MCF 10A (cell line): ENCODE data around the gene AGRP. TPM values are rescaled to one million over a fixed set of nuclear protein-coding genes. Genes with fewer than 3 reads are reported as not detected.
A peak's percentile ranks its signal among the peaks of the same experiment; 100 is the strongest.

Source experiments
- BruUV-seq: library from RNA; stranded (reverse); fragments of 400-500 nt; replicated peaks from 2 replicates; lab custom pipeline; 2021; lab: Mats Ljungman, UMichigan
- CTCF ChIA-PET: fragments of 300-600 bp; sonication (Branson Sonifier 250); formaldehyde crosslinking; extraction: SDS; loops from one replicate; lab custom pipeline; 2021; ENCODE audit warnings: antibody characterized with exemption, inconsistent platforms; lab: Yijun Ruan, JAX
- POLR2A ChIA-PET: fragments of 300-600, 350-650 bp; sonication (Branson Sonifier 250); formaldehyde crosslinking; extraction: SDS; loops from one replicate; lab custom pipeline; 2020; ENCODE audit warnings: antibody characterized with exemption, inconsistent platforms; lab: Yijun Ruan, JAX
- DNase-seq: peaks from one replicate; pipeline ENCODE4 v3.0.0-alpha.2; 2018; ENCODE audit not compliant: unreplicated experiment
- H3K27ac Mint-ChIP-seq: one replicate; pipeline ENCODE4 v1.8.0; 2022; ENCODE audit warnings: mild to moderate bottlenecking, low read depth, mixed read lengths; ENCODE audit not compliant: unreplicated experiment
- H3K27me3 Mint-ChIP-seq: one replicate; pipeline ENCODE4 v1.8.0; 2022; ENCODE audit warnings: mixed read lengths; ENCODE audit not compliant: insufficient read depth, unreplicated experiment
- H3K36me3 Mint-ChIP-seq: one replicate; pipeline ENCODE4 v1.8.0; 2022; ENCODE audit warnings: mild to moderate bottlenecking, moderate library complexity, mixed read lengths; ENCODE audit not compliant: insufficient read depth, unreplicated experiment
- H3K4me1 Mint-ChIP-seq: one replicate; pipeline ENCODE4 v1.8.0; 2022; ENCODE audit warnings: mixed read lengths; ENCODE audit not compliant: insufficient read depth, unreplicated experiment
- H3K4me3 Mint-ChIP-seq: one replicate; pipeline ENCODE4 v1.8.0; 2022; ENCODE audit warnings: mild to moderate bottlenecking, moderate library complexity, mixed read lengths; ENCODE audit not compliant: unreplicated experiment
- H3K9me3 Mint-ChIP-seq: one replicate; pipeline ENCODE4 v1.8.0; 2022; ENCODE audit warnings: mixed read lengths; ENCODE audit not compliant: unreplicated experiment
- intact Hi-C: fragments of 100-400 bp; cut with micrococcal nuclease; formaldehyde crosslinking; loops from 2 replicates; pipeline ENCODE4 v1.14.1; 2022
- total RNA-seq: library from RNA; stranded (reverse); gene quantifications from 2 replicates; pipeline ENCODE4 v1.2.3, GENCODE V29; 2022
- TF ChIP-seq, protein P1 (sequence below): fragments of 200-600 bp; IDR thresholded peaks from one replicate; pipeline ENCODE4 v1.8.0; 2022; ENCODE audit warnings: antibody characterized with exemption, mild to moderate bottlenecking; ENCODE audit not compliant: unreplicated experiment

Gene AGRP
- total RNA-seq, 1 experiment from 2014 or later: not detected

DNA sequence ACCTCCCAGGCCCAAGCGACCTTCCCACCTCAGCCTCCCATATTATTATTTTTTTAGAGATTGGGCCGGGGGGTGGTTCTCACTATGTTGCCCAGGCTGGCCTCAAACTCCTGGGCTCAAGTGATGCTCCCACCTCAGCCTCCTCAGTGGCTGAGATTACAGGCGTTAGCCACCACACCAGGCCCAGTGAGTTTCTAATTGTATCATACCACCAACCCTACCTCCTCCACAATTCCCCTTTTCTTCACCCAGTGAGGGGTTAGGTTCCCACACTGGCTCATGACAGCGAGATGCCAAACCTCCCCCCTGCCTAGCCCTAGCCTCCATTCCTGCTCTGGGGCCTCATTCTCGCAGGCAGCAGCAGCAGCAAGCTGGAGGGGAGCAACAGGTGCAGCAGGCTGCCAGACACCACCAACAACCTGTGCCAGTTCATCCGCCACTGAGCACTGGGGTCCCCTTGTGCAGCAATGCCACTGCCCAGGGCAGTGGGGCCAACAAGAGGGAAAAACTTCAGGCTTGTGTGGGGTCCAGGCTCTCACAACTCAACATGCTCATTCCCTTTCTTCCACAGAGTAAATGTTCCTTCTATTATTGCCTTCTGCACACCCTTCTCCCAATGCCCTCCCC lies 11.5 kb downstream of the AGRP start:
- DNase-seq: no peak
- intact Hi-C loops: no loop called here
- H3K36me3 Mint-ChIP-seq: peaks cover 5% of the 10 kb centered on the region
- no peak overlapping the region for H3K4me3 Mint-ChIP-seq
- no peaks in the 10 kb centered on the region for H3K27me3 Mint-ChIP-seq
- H3K27ac Mint-ChIP-seq: no peak overlapping the region
- H3K9me3 Mint-ChIP-seq: no peaks in the 10 kb centered on the region
- peaks cover 15% of the 10 kb centered on the region for H3K4me1 Mint-ChIP-seq
- CTCF ChIA-PET: interaction anchor here (0.5 to 1.3 kb wide), 3 partner anchors 24 to 1063 kb away, joined by 3 to 4 read pairs (median 3); no protein-coding TSS in a partner anchor
- POLR2A ChIA-PET: interaction anchor here (0.7 to 1.0 kb wide), 3 partner anchors 19 to 453 kb away, joined by 3 read pairs; no protein-coding TSS in a partner anchor
- TF ChIP-seq, protein P1, sequence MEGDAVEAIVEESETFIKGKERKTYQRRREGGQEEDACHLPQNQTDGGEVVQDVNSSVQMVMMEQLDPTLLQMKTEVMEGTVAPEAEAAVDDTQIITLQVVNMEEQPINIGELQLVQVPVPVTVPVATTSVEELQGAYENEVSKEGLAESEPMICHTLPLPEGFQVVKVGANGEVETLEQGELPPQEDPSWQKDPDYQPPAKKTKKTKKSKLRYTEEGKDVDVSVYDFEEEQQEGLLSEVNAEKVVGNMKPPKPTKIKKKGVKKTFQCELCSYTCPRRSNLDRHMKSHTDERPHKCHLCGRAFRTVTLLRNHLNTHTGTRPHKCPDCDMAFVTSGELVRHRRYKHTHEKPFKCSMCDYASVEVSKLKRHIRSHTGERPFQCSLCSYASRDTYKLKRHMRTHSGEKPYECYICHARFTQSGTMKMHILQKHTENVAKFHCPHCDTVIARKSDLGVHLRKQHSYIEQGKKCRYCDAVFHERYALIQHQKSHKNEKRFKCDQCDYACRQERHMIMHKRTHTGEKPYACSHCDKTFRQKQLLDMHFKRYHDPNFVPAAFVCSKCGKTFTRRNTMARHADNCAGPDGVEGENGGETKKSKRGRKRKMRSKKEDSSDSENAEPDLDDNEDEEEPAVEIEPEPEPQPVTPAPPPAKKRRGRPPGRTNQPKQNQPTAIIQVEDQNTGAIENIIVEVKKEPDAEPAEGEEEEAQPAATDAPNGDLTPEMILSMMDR: no peak
- BruUV-seq: no TSS peak

DNA sequence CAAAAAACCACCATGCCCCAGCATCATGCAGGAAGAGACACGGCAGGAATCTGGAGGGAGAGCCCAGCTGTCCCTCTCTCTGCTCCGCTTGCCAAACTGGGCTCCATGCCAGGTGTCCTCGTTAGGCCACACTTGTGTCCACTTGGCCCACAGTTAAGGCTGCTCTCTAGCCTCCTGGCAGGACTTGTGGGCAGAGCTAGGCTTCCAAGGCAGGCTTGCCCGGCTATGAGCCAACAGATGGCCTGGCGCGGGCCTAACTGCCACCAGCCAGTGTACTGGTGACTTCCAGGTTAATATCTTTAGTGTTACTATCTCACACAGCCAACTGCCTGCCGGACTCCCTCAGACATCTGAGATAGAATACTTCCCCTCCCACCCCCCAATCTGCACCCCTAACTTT lies 13.0 kb downstream of the AGRP start:
- intact Hi-C loops: no loop called here
- DNase-seq: no peak
- no peaks in the 10 kb centered on the region for H3K27me3 Mint-ChIP-seq
- TF ChIP-seq, protein P1: no peak
- ChIA-PET POLR2A (interaction anchor here (0.7 to 1.0 kb wide), 2 partner anchors 10 to 421 kb away, joined by 3 to 4 read pairs; partner anchors contain the start of gene ATP6V0D1), CTCF (no interaction called here)
- H3K4me3 Mint-ChIP-seq: no peak overlapping the region
- H3K36me3 Mint-ChIP-seq: peaks cover 6% of the 10 kb centered on the region
- H3K27ac Mint-ChIP-seq: no peak overlapping the region
- BruUV-seq: no TSS peak
- peaks cover 22% of the 10 kb centered on the region for H3K4me1 Mint-ChIP-seq
- no peaks in the 10 kb centered on the region for H3K9me3 Mint-ChIP-seq

DNA sequence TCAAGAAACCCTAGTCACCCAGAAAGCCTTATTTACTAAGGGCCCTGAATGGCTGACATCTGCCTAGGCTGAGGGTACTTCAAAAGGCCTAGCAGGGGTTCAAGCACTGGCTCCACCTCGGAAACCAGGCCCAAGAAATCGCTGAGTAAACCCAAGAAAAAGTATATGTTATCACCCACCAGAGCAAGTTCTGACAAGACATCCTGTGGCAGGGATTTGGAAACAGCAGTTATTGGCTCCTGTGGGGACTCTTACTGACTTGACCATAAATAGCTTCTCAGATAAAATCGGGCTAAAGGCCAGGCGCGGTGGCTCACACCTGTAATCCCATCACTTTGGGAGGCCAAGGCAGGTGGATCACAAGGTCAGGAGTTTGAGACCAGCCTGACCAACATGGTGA lies 14.6 kb downstream of the AGRP start:
- Mint-ChIP-seq H3K27me3 (no peaks in the 10 kb centered on the region), H3K4me3 (no peak overlapping the region), H3K9me3 (no peaks in the 10 kb centered on the region), H3K27ac (peak overlapping the region; percentile 67), H3K36me3 (peaks cover 4% of the 10 kb centered on the region), H3K4me1 (peaks cover 15% of the 10 kb centered on the region)
- TF ChIP-seq, protein P1: no peak
- no TSS peak for BruUV-seq
- ChIA-PET POLR2A (interaction anchor here (1.6 kb wide), 1 partner anchor 11 kb away, joined by 7 read pairs; no protein-coding TSS in a partner anchor), CTCF (interaction anchor here (0.5 to 6.0 kb wide), 7 partner anchors 20 to 416 kb away, joined by 3 to 53 read pairs (median 3); partner anchors contain the start of gene NRN1L)
- intact Hi-C loops: loop anchor here (5.0 kb wide), 1 partner anchor 96 kb away; no protein-coding TSS in a partner anchor
- DNase-seq: peak; percentile 53

DNA sequence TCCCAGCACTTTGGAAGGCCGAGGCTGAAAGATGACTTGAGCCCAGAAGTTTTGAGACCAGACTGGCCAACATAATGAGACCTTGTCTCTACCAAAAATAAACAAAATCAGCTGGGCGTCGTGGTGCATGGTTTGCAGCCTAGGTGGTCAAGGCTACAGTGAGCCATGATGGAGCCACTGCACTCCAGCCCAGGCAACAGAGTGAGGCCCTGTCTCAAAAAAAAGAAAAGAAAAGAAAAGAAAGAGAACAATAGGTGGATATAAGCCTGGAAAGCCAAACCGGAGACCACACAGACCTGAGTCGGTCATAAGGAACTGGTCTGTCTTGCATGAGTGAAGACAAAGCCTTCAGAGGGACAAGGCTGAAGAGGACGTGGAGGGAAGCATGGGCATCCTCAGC lies 16.8 kb downstream of the AGRP start:
- DNase-seq: no peak
- no peaks in the 10 kb centered on the region for H3K27me3 Mint-ChIP-seq
- CTCF ChIA-PET: interaction anchor here (0.5 to 6.0 kb wide), 7 partner anchors 10 to 206 kb away, joined by 3 to 53 read pairs (median 11); no protein-coding TSS in a partner anchor
- peaks cover 25% of the 10 kb centered on the region for H3K4me1 Mint-ChIP-seq
- POLR2A ChIA-PET: interaction anchor here (1.6 kb wide), 1 partner anchor 38 kb away, joined by 5 read pairs; no protein-coding TSS in a partner anchor
- BruUV-seq: no TSS peak
- no peak overlapping the region for H3K27ac Mint-ChIP-seq
- TF ChIP-seq, protein P1: no peak
- no peaks in the 10 kb centered on the region for H3K9me3 Mint-ChIP-seq
- peaks cover 4% of the 10 kb centered on the region for H3K36me3 Mint-ChIP-seq
- intact Hi-C loops: loop anchor here (5.0 kb wide), 1 partner anchor 94 kb away; no protein-coding TSS in a partner anchor
- H3K4me3 Mint-ChIP-seq: no peak overlapping the region
